Measurements from ENCODE around the gene SH3RF3. TPM values are rescaled to one million over a fixed set of nuclear protein-coding genes. Genes with fewer than 3 reads are reported as not detected.

The SH3RF3 gene
- polyA plus RNA-seq, 1 of the 3 experiments (the other 2 are of a cell fraction): 1.9 TPM

- Histone ChIP-seq H3K36me3 (replicated peaks in 1 of 2; ENCODE audit: control insufficient read depth in 1 of 2, insufficient read depth in 2 of 2, low read length in 1 of 2) (no peaks in the 10 kb centered on the region), H3K4me3 (ENCODE audit: low read depth in 2 of 2, low read length in 1 of 2) (no peak overlapping the region), H4K20me1 (ENCODE audit: insufficient read depth) (no peaks in the 10 kb centered on the region), H3K9me3 (no peaks in the 10 kb centered on the region), H3K27me3 (ENCODE audit: insufficient read depth) (no peaks in the 10 kb centered on the region), H3K79me2 (ENCODE audit: insufficient read depth) (peaks cover 7% of the 10 kb centered on the region; the same call in 1 of the 2 replicates), H3K4me1 (ENCODE audit: control insufficient read depth in 1 of 2, insufficient read depth in 2 of 2, low read depth in 1 of 2, low read length in 1 of 2) (peaks cover 7 to 22% of the 10 kb centered on the region in 2 experiments; a peak in 3 of 4 replicates), H2AFZ (ENCODE audit: low read depth) (no peak overlapping the region), H3K9ac (no peak overlapping the region), H3K9me2 (no peaks in the 10 kb centered on the region), H3F3A (replicated peaks; ENCODE audit: insufficient read depth) (no peaks in the 10 kb centered on the region), H3K27ac (ENCODE audit: low read depth in 2 of 2, low read length in 1 of 2) (peak overlapping the region in 1 of 2 experiments; percentile 28; a peak in 2 of 4 replicates), H3K4me2 (no peak overlapping the region)
- TF ChIP-seq SMC3 (IDR thresholded peaks at IDR 0.05; ENCODE audit: low read depth, low read length): no peak
- no peak for TF ChIP-seq CTCF (IDR thresholded peaks at IDR 0.05)
- no peak for TF ChIP-seq RCOR1 (IDR thresholded peaks at IDR 0.05; ENCODE audit: low read length)
- no peak for TF ChIP-seq YY1 (IDR thresholded peaks at IDR 0.05; ENCODE audit: low read depth)
- no peak for TF ChIP-seq NRF1 (IDR thresholded peaks at IDR 0.05; ENCODE audit: low read depth, low read length)
- TF ChIP-seq REST (IDR thresholded peaks at IDR 0.05; ENCODE audit: low read depth, low read length): no peak
- TF ChIP-seq EZH2phosphoT487 (IDR thresholded peaks at IDR 0.05; ENCODE audit: borderline replicate concordance, low read depth): no peak
- TF ChIP-seq TCF12 (IDR thresholded peaks at IDR 0.05): no peak
- 59% methylated on average over 3 of the region's 4 CpGs for WGBS (ENCODE audit: low lambda C conversion rate)
- ChIA-PET CTCF (interaction anchor here (1.2 kb wide), 1 partner anchor 13 kb away, joined by 4 read pairs; no protein-coding TSS in a partner anchor), POLR2A (no interaction called here)
- no peak for DNase-seq
Measured at GRCh38 chr2:109318949-109319342, 189.9 kb downstream of the SH3RF3 start.

GRCh38 chr2:109320195-109320922 lies 191.4 kb downstream of the SH3RF3 start:
- no peak overlapping the region for H3K27ac ChIP-seq (ENCODE audit: low read depth in 2 of 2, low read length in 1 of 2)
- no peaks in the 10 kb centered on the region for H3F3A ChIP-seq (replicated peaks; ENCODE audit: insufficient read depth)
- CTCF ChIA-PET: no interaction called here
- POLR2A ChIA-PET: no interaction called here
- H2AFZ ChIP-seq (ENCODE audit: low read depth): no peak overlapping the region
- no peaks in the 10 kb centered on the region for H3K9me2 ChIP-seq
- no peaks in the 10 kb centered on the region for H3K27me3 ChIP-seq (ENCODE audit: insufficient read depth)
- H3K4me1 ChIP-seq (ENCODE audit: control insufficient read depth in 1 of 2, insufficient read depth in 2 of 2, low read depth in 1 of 2, low read length in 1 of 2): peaks cover 9 to 22% of the 10 kb centered on the region in 2 experiments; a peak in 3 of 4 replicates
- 0 out of 2 replicates have a peak, but pooled peaks cover 4% of the 10 kb centered on the region for H3K79me2 ChIP-seq (ENCODE audit: insufficient read depth)
- no peak overlapping the region for H3K9ac ChIP-seq
- TF ChIP-seq GATA2 (CRISPR knock-in tag; IDR thresholded peaks at IDR 0.05) (no peak), EZH2phosphoT487 (IDR thresholded peaks at IDR 0.05; ENCODE audit: borderline replicate concordance, low read depth) (no peak), CHD2 (IDR thresholded peaks at IDR 0.05; ENCODE audit: low read length, partially characterized antibody) (no peak), RXRA (IDR thresholded peaks at IDR 0.05; ENCODE audit: borderline replicate concordance, low read depth) (no peak), TAF1 (IDR thresholded peaks at IDR 0.05; ENCODE audit: borderline replicate concordance, low read depth, low read length) (no peak)
- no peak overlapping the region for H3K4me3 ChIP-seq (ENCODE audit: low read depth in 2 of 2, low read length in 1 of 2)
- 78% methylated on average over 13 of the region's 13 CpGs for WGBS (ENCODE audit: low lambda C conversion rate)
- H3K36me3 ChIP-seq (replicated peaks in 1 of 2; ENCODE audit: control insufficient read depth in 1 of 2, insufficient read depth in 2 of 2, low read length in 1 of 2): no peaks in the 10 kb centered on the region
- no peak for DNase-seq
- H3K9me3 ChIP-seq: no peaks in the 10 kb centered on the region
- H3K4me2 ChIP-seq: no peak overlapping the region
- no peaks in the 10 kb centered on the region for H4K20me1 ChIP-seq (ENCODE audit: insufficient read depth)

All from SK-N-SH (cell line).